ENCODE data around the gene STRN. TPM values are rescaled to one million over a fixed set of nuclear protein-coding genes. Genes with fewer than 3 reads are reported as not detected.

The STRN gene
- total RNA-seq, 1 experiment from 2014 or later: 37.6 TPM

DNA sequence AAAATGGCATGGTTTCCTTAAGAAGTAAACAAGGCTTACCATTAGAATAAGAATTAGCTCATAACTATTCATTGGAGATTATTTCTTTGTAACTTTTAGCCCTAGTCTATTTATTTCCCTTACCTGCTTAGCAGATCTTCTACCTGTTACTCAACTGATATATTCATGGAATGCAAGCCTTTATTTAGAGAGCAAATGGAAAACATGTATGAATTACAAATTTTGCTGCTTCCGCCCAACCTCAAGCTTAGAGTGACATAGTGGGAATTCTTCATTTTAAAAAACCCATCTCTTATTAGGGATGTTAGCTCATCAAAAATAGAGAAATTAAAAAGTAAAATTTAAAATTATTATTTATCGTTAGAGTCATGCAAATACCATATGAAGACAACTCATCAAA, 110.9 kb downstream of the STRN start:
- Histone ChIP-seq H3F3A (ENCODE audit: insufficient read depth, low read depth) (no peaks in the 10 kb centered on the region), H3K9me2 (ENCODE audit: insufficient read depth) (no peaks in the 10 kb centered on the region), H3K4me1 (replicated peaks; ENCODE audit: insufficient read depth) (no peaks in the 10 kb centered on the region), H3K27ac (no peak overlapping the region), H4K20me1 (ENCODE audit: insufficient read depth) (no peaks in the 10 kb centered on the region), H3K36me3 (ENCODE audit: low read depth) (no peaks in the 10 kb centered on the region), H3K27me3 (ENCODE audit: insufficient read depth, low read depth) (no peaks in the 10 kb centered on the region), H3K4me3 (no peak overlapping the region), H3K4me2 (no peak overlapping the region), H2AFZ (no peak overlapping the region), H3K9me3 (ENCODE audit: insufficient read depth, low read depth) (no peaks in the 10 kb centered on the region), H3K79me2 (ENCODE audit: low read depth) (no peaks in the 10 kb centered on the region)
- intact Hi-C loops (cut with micrococcal nuclease; ENCODE audit: unreplicated experiment): no loop called here
- ChIA-PET CTCF (interaction anchor here (0.6 kb wide), 1 partner anchor 29 kb away, joined by 4 read pairs; no protein-coding TSS in a partner anchor), POLR2A (ENCODE audit: unreplicated experiment) (no interaction called here)
- TF ChIP-seq, protein P1, sequence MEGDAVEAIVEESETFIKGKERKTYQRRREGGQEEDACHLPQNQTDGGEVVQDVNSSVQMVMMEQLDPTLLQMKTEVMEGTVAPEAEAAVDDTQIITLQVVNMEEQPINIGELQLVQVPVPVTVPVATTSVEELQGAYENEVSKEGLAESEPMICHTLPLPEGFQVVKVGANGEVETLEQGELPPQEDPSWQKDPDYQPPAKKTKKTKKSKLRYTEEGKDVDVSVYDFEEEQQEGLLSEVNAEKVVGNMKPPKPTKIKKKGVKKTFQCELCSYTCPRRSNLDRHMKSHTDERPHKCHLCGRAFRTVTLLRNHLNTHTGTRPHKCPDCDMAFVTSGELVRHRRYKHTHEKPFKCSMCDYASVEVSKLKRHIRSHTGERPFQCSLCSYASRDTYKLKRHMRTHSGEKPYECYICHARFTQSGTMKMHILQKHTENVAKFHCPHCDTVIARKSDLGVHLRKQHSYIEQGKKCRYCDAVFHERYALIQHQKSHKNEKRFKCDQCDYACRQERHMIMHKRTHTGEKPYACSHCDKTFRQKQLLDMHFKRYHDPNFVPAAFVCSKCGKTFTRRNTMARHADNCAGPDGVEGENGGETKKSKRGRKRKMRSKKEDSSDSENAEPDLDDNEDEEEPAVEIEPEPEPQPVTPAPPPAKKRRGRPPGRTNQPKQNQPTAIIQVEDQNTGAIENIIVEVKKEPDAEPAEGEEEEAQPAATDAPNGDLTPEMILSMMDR (conservative IDR thresholded peaks at IDR 0.05): no peak
- no peak for TF ChIP-seq EZH2 (IDR thresholded peaks at IDR 0.05; ENCODE audit: low read depth)
- no peak for DNase-seq
- BruUV-seq (replicated peaks): no TSS peak

DNA sequence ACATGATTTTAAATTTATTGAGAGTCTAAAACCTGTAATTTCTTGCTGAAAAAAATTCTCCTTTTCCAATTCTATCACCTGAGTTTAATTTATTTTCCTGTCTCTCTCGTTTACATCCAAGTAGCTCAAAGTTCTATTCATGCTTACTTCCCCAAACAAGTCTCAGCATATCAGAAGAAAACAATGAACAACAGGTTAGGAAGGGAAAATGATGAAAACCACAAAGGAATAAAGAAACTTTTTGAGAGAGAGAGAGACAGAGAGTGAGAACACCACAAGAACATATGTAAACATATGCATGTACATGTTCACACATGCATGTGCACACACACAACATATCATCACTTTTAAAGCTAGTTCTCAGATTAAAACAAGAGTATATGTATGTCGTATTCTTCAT, 112.1 kb downstream of the STRN start:
- Histone ChIP-seq H3K27me3 (ENCODE audit: insufficient read depth, low read depth) (no peaks in the 10 kb centered on the region), H3K79me2 (ENCODE audit: low read depth) (no peaks in the 10 kb centered on the region), H3F3A (ENCODE audit: insufficient read depth, low read depth) (no peaks in the 10 kb centered on the region), H3K27ac (no peak overlapping the region), H3K4me2 (no peak overlapping the region), H2AFZ (no peak overlapping the region), H3K4me1 (replicated peaks; ENCODE audit: insufficient read depth) (no peaks in the 10 kb centered on the region), H3K36me3 (ENCODE audit: low read depth) (peaks cover 7% of the 10 kb centered on the region; the same call in 1 of the 2 replicates), H3K4me3 (no peak overlapping the region), H3K9me2 (ENCODE audit: insufficient read depth) (no peaks in the 10 kb centered on the region), H4K20me1 (ENCODE audit: insufficient read depth) (no peaks in the 10 kb centered on the region), H3K9me3 (ENCODE audit: insufficient read depth, low read depth) (no peaks in the 10 kb centered on the region)
- ChIA-PET POLR2A (ENCODE audit: unreplicated experiment) (no interaction called here), CTCF (no interaction called here)
- intact Hi-C loops (cut with micrococcal nuclease; ENCODE audit: unreplicated experiment): no loop called here
- no TSS peak for BruUV-seq (replicated peaks)
- DNase-seq: no peak
- TF ChIP-seq, protein P1 (conservative IDR thresholded peaks at IDR 0.05): no peak
- TF ChIP-seq EZH2 (IDR thresholded peaks at IDR 0.05; ENCODE audit: low read depth): no peak

DNA sequence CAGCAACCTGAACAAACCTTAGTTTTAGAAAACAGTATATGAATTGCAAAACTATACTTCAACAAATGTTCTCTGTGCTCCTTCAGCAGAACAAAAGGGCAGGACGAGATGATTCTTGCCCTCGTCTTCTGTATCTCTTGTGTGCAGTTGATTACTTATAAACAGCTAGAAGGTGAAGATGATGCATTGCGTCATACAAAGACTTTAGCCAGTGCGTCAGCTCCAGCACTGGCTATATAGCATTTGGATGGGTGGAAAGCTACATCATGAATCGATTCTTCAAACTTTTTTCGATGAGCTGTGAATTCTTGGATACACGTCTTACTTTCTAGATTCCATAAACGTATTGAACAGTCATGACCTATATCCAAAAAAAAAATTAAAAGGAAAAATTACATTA, 117.1 kb downstream of the STRN start:
- POLR2A ChIA-PET (ENCODE audit: unreplicated experiment): no interaction called here
- CTCF ChIA-PET: no interaction called here
- H3K4me2 ChIP-seq: no peak overlapping the region

More for the DNA sequence above, 117.1 kb downstream of the STRN start:
- Histone ChIP-seq H2AFZ (no peak overlapping the region), H3K9me3 (ENCODE audit: insufficient read depth, low read depth) (no peaks in the 10 kb centered on the region), H3K9me2 (ENCODE audit: insufficient read depth) (no peaks in the 10 kb centered on the region), H3K79me2 (ENCODE audit: low read depth) (no peaks in the 10 kb centered on the region), H3K27me3 (ENCODE audit: insufficient read depth, low read depth) (no peaks in the 10 kb centered on the region), H3K4me3 (no peak overlapping the region), H4K20me1 (ENCODE audit: insufficient read depth) (no peaks in the 10 kb centered on the region), H3K36me3 (ENCODE audit: low read depth) (peaks cover 11% of the 10 kb centered on the region; the same call in 1 of the 2 replicates), H3K27ac (no peak overlapping the region), H3K4me1 (replicated peaks; ENCODE audit: insufficient read depth) (no peaks in the 10 kb centered on the region), H3F3A (ENCODE audit: insufficient read depth, low read depth) (no peaks in the 10 kb centered on the region)
- no peak for TF ChIP-seq EZH2 (IDR thresholded peaks at IDR 0.05; ENCODE audit: low read depth)
- TF ChIP-seq, protein P1 (conservative IDR thresholded peaks at IDR 0.05): no peak
- no peak for DNase-seq
- intact Hi-C loops (cut with micrococcal nuclease; ENCODE audit: unreplicated experiment): no loop called here
- BruUV-seq (replicated peaks): no TSS peak
